Neuronal stem cell (in vitro differentiated cells): ENCODE measurements around the gene SLC9A8.
A peak's percentile ranks its signal among the peaks of the same experiment; 100 is the strongest.

Source experiments
- DNase-seq: peaks from one replicate; pipeline ENCODE4 v3.0.0-alpha.2; 2013; ENCODE audit warnings: low spot score
- H2AFZ ChIP-seq: one replicate; pipeline ENCODE4 v1.6.1; 2013; ENCODE audit warnings: mild to moderate bottlenecking, low read length, inconsistent platforms
- H2AK5ac ChIP-seq: 2 replicates; pipeline ENCODE4 v1.6.1; 2013; ENCODE audit warnings: low read depth, mild to moderate bottlenecking, inconsistent platforms, low read length, moderate library complexity, mixed read lengths
- H2BK120ac ChIP-seq: 2 replicates; pipeline ENCODE4 v1.6.1; 2013; ENCODE audit warnings: low read depth, mild to moderate bottlenecking, inconsistent platforms, low read length, moderate library complexity, mixed read lengths
- H2BK12ac ChIP-seq: one replicate; pipeline ENCODE4 v1.6.1; 2013; ENCODE audit warnings: low read length, inconsistent platforms
- H2BK15ac ChIP-seq: 2 replicates; pipeline ENCODE4 v1.6.1; 2013; ENCODE audit warnings: mild to moderate bottlenecking, low read length, inconsistent platforms, mixed read lengths
- H2BK5ac ChIP-seq: one replicate; pipeline ENCODE4 v1.6.1; 2013; ENCODE audit warnings: inconsistent platforms, mild to moderate bottlenecking, low read length, moderate library complexity
- H3K14ac ChIP-seq: one replicate; pipeline ENCODE4 v1.6.1; 2013; ENCODE audit warnings: low read length, inconsistent platforms
- H3K18ac ChIP-seq: 2 replicates; pipeline ENCODE4 v1.6.1; 2013; ENCODE audit warnings: low read length, inconsistent platforms
- H3K23ac ChIP-seq: 2 replicates; pipeline ENCODE4 v1.6.1; 2013; ENCODE audit warnings: low read depth, mild to moderate bottlenecking, mixed read lengths, low read length, inconsistent platforms; ENCODE audit not compliant: poor library complexity
- H3K27ac ChIP-seq: replicated peaks from 3 replicates; pipeline ENCODE4 v1.5.1; 2013; ENCODE audit warnings: low read length, inconsistent platforms
- H3K27me3 ChIP-seq, 3 experiments: 2 replicates each; pipeline ENCODE4 v1.6.1; 2013; ENCODE audit warnings: low read length in 3 of 3, mild to moderate bottlenecking in 2 of 3, inconsistent platforms in 1 of 3, low read depth in 1 of 3, mixed read lengths in 1 of 3, moderate library complexity in 1 of 3; ENCODE audit not compliant: control insufficient read depth in 3 of 3, insufficient read depth in 3 of 3
- H3K36me3 ChIP-seq, 2 donors: replicated peaks in 1 of 2; 2 replicates each; pipeline ENCODE4 v1.6.1; 2013; ENCODE audit warnings: low read length in 2 of 2; ENCODE audit not compliant: control insufficient read depth in 2 of 2, insufficient read depth in 2 of 2
- H3K4ac ChIP-seq: 2 replicates; pipeline ENCODE4 v1.6.1; 2013; ENCODE audit warnings: inconsistent platforms, mild to moderate bottlenecking, low read length, moderate library complexity
- H3K4me1 ChIP-seq, 2 donors: 1 replicate in 1 of 2; 2 replicates in 1 of 2; pipeline ENCODE4 v1.6.1; 2013; ENCODE audit warnings: low read length in 2 of 2, low read depth in 1 of 2; ENCODE audit not compliant: control insufficient read depth in 2 of 2, insufficient read depth in 1 of 2
- H3K4me2 ChIP-seq: one replicate; pipeline ENCODE4 v1.6.1; 2013; ENCODE audit warnings: mild to moderate bottlenecking, low read length, inconsistent platforms; ENCODE audit not compliant: insufficient read depth, poor library complexity, severe bottlenecking
- H3K4me3 ChIP-seq, 2 donors: 2 replicates each; pipeline ENCODE4 v1.5.1; 2013; ENCODE audit warnings: low read length in 2 of 2, mild to moderate bottlenecking in 2 of 2, inconsistent platforms in 1 of 2, moderate library complexity in 1 of 2
- H3K79me1 ChIP-seq: one replicate; pipeline ENCODE4 v1.6.1; 2013; ENCODE audit warnings: low read depth, mild to moderate bottlenecking, inconsistent platforms, low read length, moderate library complexity
- H3K9ac ChIP-seq: one replicate; pipeline ENCODE4 v1.6.1; 2013; ENCODE audit warnings: mild to moderate bottlenecking, low read depth, low read length, inconsistent platforms; ENCODE audit not compliant: poor library complexity
- H3K9me3 ChIP-seq, 2 donors: replicated peaks in 1 of 2; 2 replicates each; pipeline versions ENCODE3 to v1.6.1; 2013; ENCODE audit warnings: low read length in 2 of 2, mild to moderate bottlenecking in 2 of 2, inconsistent platforms in 1 of 2, low read depth in 1 of 2, mixed read lengths in 1 of 2, moderate library complexity in 1 of 2; ENCODE audit not compliant: control insufficient read depth in 2 of 2, insufficient read depth in 1 of 2
- H4K8ac ChIP-seq: one replicate; pipeline ENCODE4 v1.6.1; 2013; ENCODE audit warnings: low read depth, mild to moderate bottlenecking, inconsistent platforms, low read length, moderate library complexity
- H4K91ac ChIP-seq: one replicate; pipeline ENCODE4 v1.6.1; 2013; ENCODE audit warnings: low read length, low read depth, mild to moderate bottlenecking, inconsistent platforms; ENCODE audit not compliant: poor library complexity
- whole genome bisulfite sequencing, 2 donors: extraction: QIAGEN DNeasy Blood & Tissue Kit; methylation state at CpG; one replicate each; pipeline ENCODE4 v1.1.7; 2013; ENCODE audit warnings: missing lambda C conversion rate in 2 of 2, mixed read lengths in 1 of 2; ENCODE audit not compliant: insufficient read length in 2 of 2, insufficient replicate concordance in 1 of 2; ENCODE audit errors: extremely low coverage in 2 of 2; 5-methylcytosine and 5-hydroxymethylcytosine counted together

Gene SLC9A8

DNA sequence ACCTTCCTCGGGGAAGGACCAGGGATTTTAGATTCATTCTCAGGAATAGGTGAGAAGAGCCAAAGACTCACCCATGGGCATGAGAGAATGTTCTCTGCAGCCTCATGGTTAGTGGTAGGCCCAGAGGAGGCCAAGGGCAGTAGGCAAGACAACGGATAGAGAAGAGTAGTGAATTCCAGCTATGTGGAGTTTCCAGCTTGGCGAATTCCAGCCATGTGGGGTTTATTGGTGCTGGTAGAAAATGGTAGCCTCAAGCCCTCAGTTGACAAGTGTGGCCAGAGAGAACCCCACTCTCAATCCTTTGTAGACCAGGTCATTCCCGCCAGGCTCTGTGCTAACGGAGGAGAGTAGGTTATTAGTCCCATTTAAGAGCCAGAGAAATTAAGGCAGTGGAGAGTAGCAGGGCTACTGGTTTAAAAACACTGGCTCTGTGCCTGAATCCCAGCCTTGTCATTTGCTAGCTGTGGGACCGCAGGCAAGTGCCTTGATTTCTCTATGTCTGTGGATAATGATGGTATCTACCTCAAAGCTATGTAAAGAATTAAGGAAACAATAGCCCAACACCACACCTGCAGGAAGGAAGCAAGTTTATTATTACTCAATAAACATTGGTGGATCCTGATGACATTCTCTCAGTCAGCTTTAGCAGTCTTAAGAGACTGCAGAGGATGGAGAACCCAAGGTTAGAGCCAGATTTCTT is 2.0 kb upstream of the SLC9A8 start:
- no peak overlapping the region for H3K18ac ChIP-seq
- no peak overlapping the region for H2BK15ac ChIP-seq
- no peak overlapping the region for H2BK120ac ChIP-seq
- no peak overlapping the region for H3K23ac ChIP-seq
- H4K91ac ChIP-seq: no peak overlapping the region
- H3K4me3 ChIP-seq: no peak overlapping the region
- H3K4ac ChIP-seq: no peak overlapping the region
- H3K79me1 ChIP-seq: no peaks in the 10 kb centered on the region
- WGBS, 2 donors: no CpG with 5 or more reads among the region's 6 CpGs
- H3K27me3 ChIP-seq: no peaks in the 10 kb centered on the region
- no peak for DNase-seq
- H2BK12ac ChIP-seq: no peak overlapping the region
- H2AFZ ChIP-seq: peak overlapping the region; percentile 28
- peaks cover 6 to 10% of the 10 kb centered on the region in 2 donors for H3K4me1 ChIP-seq
- H3K4me2 ChIP-seq: no peak overlapping the region
- H2BK5ac ChIP-seq: no peak overlapping the region
- H3K9ac ChIP-seq: no peak overlapping the region
- peaks cover 0 to 11% of the 10 kb centered on the region in 2 donors for H3K36me3 ChIP-seq
- no peak overlapping the region for H2AK5ac ChIP-seq
- H4K8ac ChIP-seq: no peak overlapping the region
- no peaks in the 10 kb centered on the region for H3K9me3 ChIP-seq
- H3K14ac ChIP-seq: no peak overlapping the region
- no peak overlapping the region for H3K27ac ChIP-seq

DNA sequence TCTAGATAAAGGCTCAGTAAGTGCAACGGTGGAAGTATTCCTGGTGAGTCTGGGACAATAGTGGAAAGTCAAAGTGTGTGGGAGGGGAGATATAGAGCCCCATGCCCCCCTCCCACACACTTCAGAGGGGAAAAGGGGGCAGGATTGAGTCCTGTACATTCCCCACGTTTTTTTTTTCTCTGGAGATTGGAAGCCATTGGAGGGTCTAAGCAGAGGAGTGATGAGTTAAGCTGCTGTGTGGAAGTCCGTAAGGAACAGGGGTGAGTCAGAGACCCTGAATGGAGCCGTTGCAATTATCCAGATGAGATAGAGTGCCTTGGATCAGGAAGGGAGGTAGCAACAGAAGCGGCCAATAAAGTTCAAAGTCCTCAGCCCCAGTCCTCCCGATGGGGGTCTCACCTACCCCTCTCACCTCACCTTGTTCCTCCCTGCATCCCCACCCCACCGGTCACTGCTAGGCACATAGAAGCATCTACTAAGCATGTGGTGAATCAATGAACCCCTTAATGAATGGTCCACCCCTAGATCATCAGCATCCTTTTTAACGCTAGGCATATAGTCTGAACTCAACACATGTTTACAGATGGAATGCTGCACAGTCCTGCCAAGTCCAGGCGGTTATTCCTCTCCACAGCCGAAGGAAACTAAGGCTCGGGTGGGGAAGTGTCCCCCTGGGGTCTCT is 662 bp upstream of the SLC9A8 start:
- H3K23ac ChIP-seq: no peak overlapping the region
- peak overlapping the region; percentile 76 for H2AK5ac ChIP-seq
- no peaks in the 10 kb centered on the region for H3K27me3 ChIP-seq
- no peak overlapping the region for H4K8ac ChIP-seq
- no peak overlapping the region for H2BK5ac ChIP-seq
- no peak overlapping the region for H3K14ac ChIP-seq
- no peaks in the 10 kb centered on the region for H3K9me3 ChIP-seq
- peak overlapping the region; percentile 84 for H2AFZ ChIP-seq
- H2BK12ac ChIP-seq: no peak overlapping the region
- no peak overlapping the region for H2BK120ac ChIP-seq
- peak overlapping the region; percentile 39 for H3K18ac ChIP-seq
- peak overlapping the region; percentile 68 for H3K9ac ChIP-seq
- no peaks in the 10 kb centered on the region for H3K79me1 ChIP-seq
- peaks cover 6 to 10% of the 10 kb centered on the region in 2 donors for H3K4me1 ChIP-seq
- peak; percentile 11 for DNase-seq
- peaks cover 0 to 23% of the 10 kb centered on the region in 2 donors for H3K36me3 ChIP-seq
- peak overlapping the region; percentile 28 for H2BK15ac ChIP-seq
- H4K91ac ChIP-seq: peak overlapping the region; percentile 56
- H3K4ac ChIP-seq: peak overlapping the region; percentile 46
- WGBS, 2 donors: no CpG with 5 or more reads among the region's 11 CpGs
- peak overlapping the region; percentile 82 for H3K4me3 ChIP-seq
- peak overlapping the region; percentile 69 for H3K4me2 ChIP-seq
- H3K27ac ChIP-seq: peak overlapping the region; percentile 44

DNA sequence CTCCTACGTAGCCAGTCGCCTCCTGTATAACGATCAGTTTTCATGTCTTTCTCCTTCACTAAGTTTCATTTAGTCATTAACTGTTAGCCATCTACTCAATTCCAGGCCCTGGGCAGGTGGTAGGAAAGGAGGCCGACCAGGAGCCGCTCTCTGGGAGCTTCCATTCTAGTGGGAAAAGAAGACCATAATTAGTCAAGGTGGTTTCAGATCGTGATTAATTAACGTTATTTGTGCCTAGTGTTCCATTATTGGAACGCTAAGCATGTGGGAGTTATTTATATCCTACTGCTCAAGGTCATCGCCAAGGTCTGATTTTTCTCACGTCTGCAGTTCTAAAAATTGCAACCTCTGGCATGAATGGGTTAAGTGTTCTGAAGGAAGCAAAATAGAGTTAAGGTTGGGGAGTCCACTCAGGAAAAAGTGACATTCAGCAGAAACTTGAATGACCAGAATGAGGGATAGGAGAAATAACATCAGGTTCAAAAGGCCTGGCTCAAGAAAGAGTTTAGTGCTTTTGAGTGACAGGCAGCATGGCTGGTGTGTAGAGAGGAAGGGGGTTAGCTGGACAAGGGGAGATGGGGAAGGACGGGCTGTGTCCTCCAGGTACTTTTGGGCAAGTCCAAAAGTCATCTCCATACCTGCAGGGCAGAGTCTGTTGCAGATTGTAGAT is 812 bp downstream of the SLC9A8 start:
- Histone ChIP-seq H4K8ac (no peak overlapping the region), H3K9ac (peak overlapping the region; percentile 36), H3K9me3 (no peaks in the 10 kb centered on the region), H3K23ac (no peak overlapping the region), H3K27me3 (no peaks in the 10 kb centered on the region), H3K14ac (no peak overlapping the region), H3K36me3 (peaks cover 0 to 37% of the 10 kb centered on the region in 2 donors), H3K4me2 (peak overlapping the region; percentile 71), H2BK12ac (no peak overlapping the region), H2BK120ac (no peak overlapping the region), H3K4ac (no peak overlapping the region), H4K91ac (no peak overlapping the region), H3K4me1 (peaks cover 6 to 10% of the 10 kb centered on the region in 2 donors), H2BK15ac (peak overlapping the region; percentile 35), H3K27ac (peak overlapping the region; percentile 37), H3K4me3 (peak overlapping the region; percentile 82 to 86), H3K79me1 (no peaks in the 10 kb centered on the region), H2AFZ (peak overlapping the region; percentile 84), H2BK5ac (peak overlapping the region; percentile 7), H3K18ac (peak overlapping the region; percentile 79), H2AK5ac (peak overlapping the region; percentile 66)
- WGBS, 2 donors: no CpG with 5 or more reads among the region's 11 CpGs
- DNase-seq: no peak
